Measurements from ENCODE around the gene PLB1. TPM values are rescaled to one million over a fixed set of nuclear protein-coding genes. Genes with fewer than 3 reads are reported as not detected.

PLB1 gene
- polyA plus RNA-seq, 2 of the 4 experiments (the other 2 are of a cell fraction): 0.26 to 1.4 TPM

DNA sequence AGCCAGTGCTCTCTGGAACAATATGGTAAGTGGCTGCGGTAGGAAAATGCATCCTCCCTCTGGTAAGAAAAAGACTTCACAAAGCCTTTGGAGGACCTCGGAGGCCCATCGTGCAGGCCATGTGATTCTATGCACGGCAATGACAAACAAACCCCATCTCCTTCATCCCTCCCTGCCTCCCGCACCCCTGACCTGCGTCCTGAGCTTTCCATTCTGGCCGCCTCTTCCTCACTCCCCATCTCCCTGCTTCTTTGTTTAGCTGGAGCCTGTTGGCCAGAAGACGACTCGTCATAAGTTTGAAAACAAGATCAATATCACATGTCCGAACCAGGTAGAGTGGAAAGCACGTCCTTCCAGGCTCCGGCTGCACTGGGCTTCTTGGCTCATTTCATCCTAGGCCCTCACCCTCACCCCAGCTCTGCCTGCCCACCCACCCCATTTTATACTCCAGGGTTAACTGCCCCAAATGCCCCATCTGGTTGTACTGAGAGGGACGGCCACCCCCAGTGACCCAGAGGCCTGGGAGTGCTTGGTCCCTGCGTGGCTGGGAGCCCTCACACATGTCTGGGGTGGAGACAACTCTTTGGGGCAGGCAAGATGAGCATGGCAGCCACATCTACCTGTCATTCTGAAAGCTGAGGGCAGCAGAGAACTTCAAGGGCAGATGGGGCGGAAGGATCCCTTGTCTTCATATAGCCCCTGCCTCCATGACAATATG, 94.0 kb downstream of the PLB1 start:
- no peak for FAIRE-seq

DNA sequence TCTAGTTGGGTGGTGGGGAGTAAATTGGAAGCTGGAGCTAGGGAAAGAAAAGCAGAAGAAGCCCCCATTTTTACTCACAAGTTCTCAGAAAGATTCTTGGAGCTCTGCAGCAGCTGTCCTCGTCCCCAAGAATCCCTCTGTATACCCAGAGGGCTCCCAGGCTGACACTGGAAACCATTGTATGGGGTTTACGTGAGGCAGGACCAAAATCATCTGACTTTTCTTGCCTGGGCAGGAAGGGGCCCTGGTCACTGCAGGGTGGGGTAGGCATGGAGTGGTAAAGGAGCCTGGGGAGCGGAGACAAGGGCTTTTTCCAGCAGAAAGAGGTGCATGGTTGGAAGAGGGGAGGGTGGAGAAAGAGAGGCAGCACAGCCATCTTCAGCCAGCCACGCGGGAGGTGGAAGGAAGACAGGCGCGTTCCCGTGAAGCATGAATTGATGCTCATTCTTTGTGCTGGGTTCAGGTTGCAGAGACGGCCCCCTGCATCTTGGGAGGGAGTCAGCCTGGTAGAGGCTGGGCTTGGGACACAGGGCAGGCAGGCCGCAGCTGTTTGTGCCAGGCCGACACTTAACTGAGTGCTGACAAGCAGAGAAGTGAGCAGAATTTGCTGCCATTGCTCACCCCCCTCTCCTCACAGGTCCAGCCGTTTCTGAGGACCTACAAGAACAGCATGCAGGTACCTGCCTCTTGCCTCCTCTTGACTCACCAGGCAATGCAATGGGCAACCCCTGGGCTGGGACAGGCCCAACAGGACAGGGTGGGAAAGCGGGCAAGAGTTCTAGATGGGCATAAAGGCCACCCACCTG, 94.8 kb downstream of the PLB1 start:
- DNase-seq (ENCODE audit: low read depth in 1 of 2, low spot score in 1 of 2) (no peak), FAIRE-seq (no peak), ATAC-seq (no peak)
- TF ChIP-seq FOSB (CRISPR knock-in tag; IDR thresholded peaks at IDR 0.05) (no peak), KDM5A (IDR thresholded peaks at IDR 0.05) (no peak), RAD21 (conservative IDR thresholded peaks at IDR 0.05 in 1 of 2, IDR thresholded peaks at IDR 0.05 in 1 of 2) (no peak), RFX5 (IDR thresholded peaks at IDR 0.05) (no peak), HEYL (CRISPR knock-in tag; IDR thresholded peaks at IDR 0.05) (no peak)
- TF ChIP-seq, protein P1, sequence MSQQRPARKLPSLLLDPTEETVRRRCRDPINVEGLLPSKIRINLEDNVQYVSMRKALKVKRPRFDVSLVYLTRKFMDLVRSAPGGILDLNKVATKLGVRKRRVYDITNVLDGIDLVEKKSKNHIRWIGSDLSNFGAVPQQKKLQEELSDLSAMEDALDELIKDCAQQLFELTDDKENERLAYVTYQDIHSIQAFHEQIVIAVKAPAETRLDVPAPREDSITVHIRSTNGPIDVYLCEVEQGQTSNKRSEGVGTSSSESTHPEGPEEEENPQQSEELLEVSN (IDR thresholded peaks at IDR 0.05; ENCODE audit: borderline replicate concordance, low read depth): no peak
- CTCF ChIA-PET: interaction anchor here (1.0 to 11.7 kb wide), 3 partner anchors 12 to 164 kb away, joined by 3 to 167 read pairs (median 135); partner anchors contain the start of gene PPP1CB
- no peak overlapping the region for H3K4me3 ChIP-seq
- WGBS (ENCODE audit: missing lambda C conversion rate): 82% methylated on average over 13 of the region's 13 CpGs
- POLR2A ChIA-PET: no interaction called here
- H3K9me3 ChIP-seq: no peaks in the 10 kb centered on the region
- peak overlapping the region in 1 of 2 experiments; percentile 49; a peak in 5 of 6 replicates for H3K27ac ChIP-seq
- peaks cover 23% of the 10 kb centered on the region for H3K4me1 ChIP-seq
- no peak overlapping the region for H3K4me2 ChIP-seq

More for the DNA sequence above, 94.0 kb downstream of the PLB1 start:
- Histone ChIP-seq H3K4me2 (no peak overlapping the region), H3K27ac (peak overlapping the region in 1 of 2 experiments; percentile 49; a peak in 3 of 6 replicates), H3K4me3 (no peak overlapping the region), H3K4me1 (peaks cover 31% of the 10 kb centered on the region), H3K9me3 (no peaks in the 10 kb centered on the region)
- TF ChIP-seq ZFP36 (IDR thresholded peaks at IDR 0.05; ENCODE audit: borderline replicate concordance, partially characterized antibody) (no peak), RFX5 (IDR thresholded peaks at IDR 0.05) (no peak), KDM1A (IDR thresholded peaks at IDR 0.05; ENCODE audit: low read depth) (no peak), NPAS2 (CRISPR knock-in tag; IDR thresholded peaks at IDR 0.05; ENCODE audit: borderline replicate concordance) (no peak), FOSB (CRISPR knock-in tag; IDR thresholded peaks at IDR 0.05) (no peak), RNF2 (IDR thresholded peaks at IDR 0.05; ENCODE audit: borderline replicate concordance, low read depth) (no peak), ZSCAN20 (CRISPR knock-in tag; IDR thresholded peaks at IDR 0.05) (no peak), EHF (CRISPR knock-in tag; IDR thresholded peaks at IDR 0.05) (no peak), CHD2 (IDR thresholded peaks at IDR 0.05; ENCODE audit: low read length, partially characterized antibody) (no peak), HOXA7 (CRISPR knock-in tag; IDR thresholded peaks at IDR 0.05) (no peak)
- TF ChIP-seq, protein P2, sequence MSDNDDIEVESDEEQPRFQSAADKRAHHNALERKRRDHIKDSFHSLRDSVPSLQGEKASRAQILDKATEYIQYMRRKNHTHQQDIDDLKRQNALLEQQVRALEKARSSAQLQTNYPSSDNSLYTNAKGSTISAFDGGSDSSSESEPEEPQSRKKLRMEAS (IDR thresholded peaks at IDR 0.05): no peak
- POLR2A ChIA-PET: no interaction called here
- 93% methylated on average over 13 of the region's 15 CpGs for WGBS (ENCODE audit: missing lambda C conversion rate)
- no peak for ATAC-seq
- DNase-seq (ENCODE audit: low read depth in 1 of 2, low spot score in 1 of 2): no peak
- CTCF ChIA-PET: interaction anchor here (1.0 to 11.7 kb wide), 3 partner anchors 13 to 165 kb away, joined by 3 to 167 read pairs (median 135); partner anchors contain the start of gene PPP1CB

GRCh38 chr2:28591711-28592335, 96.0 kb downstream of the PLB1 start:
- DNase-seq (ENCODE audit: low read depth in 1 of 2, low spot score in 1 of 2): no peak
- CTCF ChIA-PET: interaction anchor here (3.1 to 11.7 kb wide), 6 partner anchors 9 to 183 kb away, joined by 19 to 167 read pairs (median 145); partner anchors contain the start of gene PPP1CB

More at GRCh38 chr2:28591711-28592335, 96.0 kb downstream of the PLB1 start:
- H3K27ac ChIP-seq: peak overlapping the region; percentile 49 to 69; a peak in 4 of 6 replicates
- no peaks in the 10 kb centered on the region for H3K9me3 ChIP-seq
- POLR2A ChIA-PET: interaction anchor here (1.3 to 3.0 kb wide), 2 partner anchors 8 to 25 kb away, joined by 3 to 16 read pairs; no protein-coding TSS in a partner anchor
- ATAC-seq: no peak
- TF ChIP-seq, protein P1 (IDR thresholded peaks at IDR 0.05; ENCODE audit: borderline replicate concordance, low read depth): no peak
- TF ChIP-seq POLR2AphosphoS2 (conservative IDR thresholded peaks at IDR 0.05; ENCODE audit: low read length) (no peak), CBX8 (IDR thresholded peaks at IDR 0.05) (no peak), MAFK (IDR thresholded peaks at IDR 0.05; ENCODE audit: partially characterized antibody) (no peak), FOXS1 (CRISPR knock-in tag; IDR thresholded peaks at IDR 0.05) (no peak), NPAS2 (CRISPR knock-in tag; IDR thresholded peaks at IDR 0.05; ENCODE audit: borderline replicate concordance) (no peak), NR3C1 (IDR thresholded peaks at IDR 0.05) (no peak), CTCF (IDR thresholded peaks at IDR 0.05) (no peak), TFCP2L1 (CRISPR knock-in tag; IDR thresholded peaks at IDR 0.05) (no peak), USF2 (IDR thresholded peaks at IDR 0.05) (no peak), MAZ (IDR thresholded peaks at IDR 0.05; ENCODE audit: borderline replicate concordance, low read depth, low read length) (no peak)
- TF ChIP-seq, protein P3, sequence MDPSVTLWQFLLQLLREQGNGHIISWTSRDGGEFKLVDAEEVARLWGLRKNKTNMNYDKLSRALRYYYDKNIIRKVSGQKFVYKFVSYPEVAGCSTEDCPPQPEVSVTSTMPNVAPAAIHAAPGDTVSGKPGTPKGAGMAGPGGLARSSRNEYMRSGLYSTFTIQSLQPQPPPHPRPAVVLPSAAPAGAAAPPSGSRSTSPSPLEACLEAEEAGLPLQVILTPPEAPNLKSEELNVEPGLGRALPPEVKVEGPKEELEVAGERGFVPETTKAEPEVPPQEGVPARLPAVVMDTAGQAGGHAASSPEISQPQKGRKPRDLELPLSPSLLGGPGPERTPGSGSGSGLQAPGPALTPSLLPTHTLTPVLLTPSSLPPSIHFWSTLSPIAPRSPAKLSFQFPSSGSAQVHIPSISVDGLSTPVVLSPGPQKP (IDR thresholded peaks at IDR 0.05; ENCODE audit: low read depth, low read length): no peak
- 89% methylated on average over 7 of the region's 9 CpGs for WGBS (ENCODE audit: missing lambda C conversion rate)
- no peak for FAIRE-seq
- H3K4me1 ChIP-seq: peaks cover 28% of the 10 kb centered on the region
- H3K4me2 ChIP-seq: no peak overlapping the region
- no peak overlapping the region for H3K4me3 ChIP-seq

All from A549 (cell line).